Measurements from ENCODE around the gene UVRAG.

GRCh38 chr11:75781831-75782230 is 33.2 kb upstream of the UVRAG start:
- TF ChIP-seq CTCF (IDR thresholded peaks at IDR 0.05; ENCODE audit: insufficient read depth, low read length, poor library complexity, severe bottlenecking) (no peak), EZH2phosphoT487 (conservative IDR thresholded peaks at IDR 0.05; ENCODE audit: low read length) (no peak)
